Stimulated activated CD8-positive, alpha-beta memory T cell treated with anti-CD3 and anti-CD28 coated beads, Interleukin-4, amount 100 ng/mL, for 1 hour (primary cell): ENCODE measurements around the gene CD209.
A peak's percentile ranks its signal among the peaks of the same experiment; 100 is the strongest.

Source experiments
- DNase-seq, 2 donors: peaks; one replicate each; pipeline ENCODE4 v3.0.0-alpha.2; 2020; ENCODE audit warnings: low read depth in 2 of 2, low spot score in 1 of 2

CD209 gene

DNA sequence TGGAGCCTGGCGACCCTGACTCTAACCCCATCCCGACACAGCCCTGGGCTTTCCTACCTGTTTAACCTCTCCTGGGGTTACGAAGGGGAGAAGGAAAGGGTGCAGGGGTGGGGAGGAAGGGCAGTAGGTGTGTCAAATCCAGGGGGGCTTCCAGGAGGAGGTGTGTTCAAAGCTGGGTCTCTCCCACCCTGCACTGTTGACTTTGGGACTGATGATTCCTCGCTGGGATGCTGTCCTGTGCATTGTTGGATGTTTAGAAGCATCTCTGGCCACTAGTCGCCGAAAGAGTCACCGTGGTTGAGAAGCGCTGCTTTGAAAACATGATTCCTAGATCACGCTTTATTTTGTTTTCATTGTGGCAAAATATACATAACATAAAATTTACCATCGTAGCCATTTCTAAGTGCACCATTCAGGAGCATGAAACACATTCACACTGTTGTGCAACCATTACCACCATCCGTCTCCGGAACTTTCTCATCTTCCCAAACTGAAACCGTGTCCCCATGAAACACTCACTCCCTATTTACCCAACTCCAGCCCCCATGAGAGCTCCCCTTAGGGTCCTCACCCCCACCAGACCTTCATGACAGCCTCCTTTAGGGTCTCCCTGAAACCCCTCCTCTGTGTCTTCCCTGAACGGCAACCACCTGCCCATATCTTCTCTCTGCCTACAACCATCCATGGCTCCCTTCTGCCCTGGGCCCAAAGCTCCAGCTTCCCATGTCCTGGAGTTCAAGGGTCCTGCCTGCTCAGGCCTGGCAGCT, 41.0 kb downstream of the CD209 start:
- DNase-seq, result no peak

DNA sequence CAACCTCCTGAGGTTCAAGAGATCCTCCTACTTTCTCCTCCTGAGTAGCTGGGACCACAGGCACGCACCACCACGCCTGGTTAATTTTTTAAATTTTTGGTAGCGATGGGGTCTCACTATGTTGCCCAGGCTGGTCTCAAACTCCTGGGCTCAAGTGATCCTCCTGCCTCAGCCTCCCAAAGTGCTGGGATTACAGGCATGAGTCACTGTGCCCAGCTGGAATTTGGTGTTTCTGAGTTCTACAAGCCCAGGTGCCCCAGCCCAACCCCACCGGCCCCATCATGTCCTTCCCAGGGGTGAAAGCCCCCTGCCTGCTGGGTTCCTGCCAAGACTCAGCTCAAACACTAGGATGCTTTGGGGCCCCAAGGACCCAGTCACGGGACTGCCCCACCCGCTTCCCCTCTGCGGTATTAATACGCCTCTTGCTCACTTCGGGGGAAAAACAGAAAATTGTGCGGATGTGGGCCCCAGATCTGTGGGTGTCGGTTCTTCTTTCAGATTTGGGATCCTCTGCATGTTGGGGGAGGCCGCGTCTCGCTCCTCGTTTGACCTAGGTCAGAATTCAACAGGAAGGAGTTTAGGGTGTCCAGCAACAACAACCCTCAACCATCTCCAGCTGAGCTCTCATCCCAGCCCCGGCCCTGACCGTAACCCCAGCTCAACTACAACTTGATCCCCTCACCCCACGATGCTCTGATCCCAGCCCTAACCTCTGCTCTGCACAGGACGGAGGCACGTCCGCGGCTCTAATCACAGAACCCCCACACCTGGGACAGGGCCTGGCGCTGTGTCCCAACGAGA, 41.7 kb downstream of the CD209 start:
- peak in 1 of 2 donors; percentile 64 for DNase-seq

DNA sequence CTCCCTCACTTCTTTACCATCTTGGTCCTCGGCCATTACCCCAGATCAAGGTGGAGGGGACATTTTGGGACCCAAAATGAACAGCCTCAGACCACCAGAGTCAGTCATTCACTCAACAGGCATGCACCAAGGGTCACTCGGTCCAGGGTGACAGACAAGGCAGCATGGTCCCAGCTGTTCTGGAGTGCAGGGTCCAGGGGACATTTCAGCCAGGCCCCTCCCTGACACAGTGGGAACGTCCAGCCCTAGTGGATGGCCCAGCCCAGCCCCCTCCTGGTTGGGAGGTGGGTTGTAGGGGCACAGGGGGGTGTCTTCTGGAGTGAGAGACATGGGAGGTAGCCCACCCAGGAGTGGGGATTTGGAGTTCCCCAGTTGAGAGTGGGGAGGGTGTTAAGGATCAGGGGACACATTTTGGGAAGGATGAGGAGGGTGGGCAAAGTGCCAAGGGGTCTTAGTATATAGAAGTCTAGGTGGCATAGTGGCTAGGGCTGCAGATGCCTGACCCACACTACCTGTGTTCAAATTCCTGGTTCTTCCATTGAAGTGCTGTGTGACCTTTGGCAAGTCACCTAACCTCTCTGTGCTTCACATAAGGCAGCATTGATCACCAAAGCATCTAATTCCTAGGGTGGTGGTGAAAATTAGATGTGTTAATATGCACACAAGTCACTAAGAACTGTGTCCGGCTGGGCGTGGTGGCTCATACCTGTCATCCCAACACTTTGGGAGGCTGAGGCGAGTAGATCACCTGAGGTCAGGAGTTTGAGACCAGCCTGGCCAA, 42.9 kb downstream of the CD209 start:
- no peak for DNase-seq

DNA sequence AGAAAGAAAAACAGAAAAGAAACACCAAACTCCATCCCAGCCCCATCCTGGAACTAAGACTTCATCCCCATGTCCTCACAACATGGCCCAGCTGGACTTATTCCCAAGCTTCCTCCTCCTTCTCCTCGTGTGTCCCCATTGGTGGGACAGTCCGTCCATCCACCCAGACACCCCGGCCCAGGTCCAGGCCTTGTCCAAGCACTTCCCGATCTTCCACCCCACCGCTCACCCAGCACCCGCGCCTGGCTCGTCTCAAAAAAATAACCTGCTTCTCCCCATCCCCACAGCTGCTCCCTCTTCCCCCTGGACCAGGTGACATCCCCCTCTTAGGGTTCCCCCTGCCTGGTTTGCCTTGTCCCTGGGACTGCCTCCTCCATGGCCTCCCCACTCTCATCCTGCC, 44.0 kb downstream of the CD209 start:
- DNase-seq, result no peak

DNA sequence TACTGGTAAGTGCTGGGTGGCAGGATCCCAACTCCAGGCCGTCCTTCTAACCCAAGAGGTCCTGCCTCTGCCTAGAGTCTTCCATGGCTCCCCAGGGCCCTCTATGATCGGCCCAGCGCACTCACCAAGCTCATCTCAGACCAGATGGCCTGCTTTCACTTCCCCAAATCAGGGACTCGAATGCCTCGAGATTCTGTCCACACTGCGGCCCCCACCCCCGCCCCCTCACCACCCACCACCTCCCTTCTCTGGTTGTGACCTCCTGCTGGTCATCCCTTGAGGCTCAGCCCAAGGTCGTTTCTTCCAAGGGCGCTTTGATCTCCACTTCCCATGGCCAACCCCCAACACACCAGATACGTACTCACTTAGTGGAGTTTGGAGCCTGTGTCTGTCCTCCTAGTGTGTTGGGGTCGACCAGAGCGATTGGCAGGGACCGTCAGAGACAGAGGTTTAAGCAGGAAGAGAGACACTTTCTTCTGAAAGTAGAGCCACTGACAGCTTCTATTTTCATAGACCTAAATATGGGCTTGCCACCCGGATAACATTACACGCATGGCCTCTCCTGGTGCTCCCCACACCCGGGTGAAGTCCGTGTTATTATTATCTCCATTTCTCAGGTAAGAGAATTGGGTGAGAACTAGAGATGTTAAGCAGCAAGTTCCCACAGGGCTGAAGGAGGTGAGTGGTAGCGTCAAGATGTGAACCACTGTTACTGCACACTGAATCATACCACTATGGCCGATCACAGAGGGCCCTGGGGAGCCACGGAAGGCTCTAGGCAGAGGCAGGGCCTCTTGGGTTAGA, 45.5 kb downstream of the CD209 start, which contains the start of gene FCER2:
FCER2 (minus strand) TSS at position 478 of the 804 bp plus-strand sequence. CDS start 2,371 bp downstream, outside the sequence.
- no peak for DNase-seq

DNA sequence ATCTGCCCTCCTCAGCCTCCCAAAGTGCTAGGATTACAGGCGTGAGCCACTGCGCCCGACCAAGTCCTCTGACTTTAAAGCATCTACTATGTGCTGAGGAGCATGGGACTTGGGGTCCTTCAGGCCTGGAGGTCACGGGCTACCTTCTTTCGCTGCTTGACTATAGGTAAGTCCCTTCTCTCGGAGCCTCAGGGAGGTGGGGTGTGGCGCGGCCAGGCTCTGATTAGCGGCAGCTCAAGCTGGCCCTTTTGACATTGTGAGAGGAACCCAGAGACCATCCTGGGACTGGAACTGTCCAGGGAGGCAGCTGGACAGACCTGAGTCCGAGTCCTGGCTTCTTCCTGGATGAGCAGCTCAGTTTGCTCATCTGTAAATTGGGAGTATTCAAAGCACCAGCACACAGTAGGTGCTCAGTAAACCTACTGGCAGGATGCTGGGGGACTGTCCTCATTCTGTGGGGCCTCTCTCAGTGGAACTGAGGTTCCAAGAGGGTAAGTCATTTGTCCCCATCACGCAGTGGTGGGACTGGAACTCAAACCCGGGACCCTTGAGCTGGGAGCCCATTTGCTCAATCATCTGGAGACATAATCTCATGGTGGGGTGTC, 46.2 kb downstream of the CD209 start:
- no peak for DNase-seq

DNA sequence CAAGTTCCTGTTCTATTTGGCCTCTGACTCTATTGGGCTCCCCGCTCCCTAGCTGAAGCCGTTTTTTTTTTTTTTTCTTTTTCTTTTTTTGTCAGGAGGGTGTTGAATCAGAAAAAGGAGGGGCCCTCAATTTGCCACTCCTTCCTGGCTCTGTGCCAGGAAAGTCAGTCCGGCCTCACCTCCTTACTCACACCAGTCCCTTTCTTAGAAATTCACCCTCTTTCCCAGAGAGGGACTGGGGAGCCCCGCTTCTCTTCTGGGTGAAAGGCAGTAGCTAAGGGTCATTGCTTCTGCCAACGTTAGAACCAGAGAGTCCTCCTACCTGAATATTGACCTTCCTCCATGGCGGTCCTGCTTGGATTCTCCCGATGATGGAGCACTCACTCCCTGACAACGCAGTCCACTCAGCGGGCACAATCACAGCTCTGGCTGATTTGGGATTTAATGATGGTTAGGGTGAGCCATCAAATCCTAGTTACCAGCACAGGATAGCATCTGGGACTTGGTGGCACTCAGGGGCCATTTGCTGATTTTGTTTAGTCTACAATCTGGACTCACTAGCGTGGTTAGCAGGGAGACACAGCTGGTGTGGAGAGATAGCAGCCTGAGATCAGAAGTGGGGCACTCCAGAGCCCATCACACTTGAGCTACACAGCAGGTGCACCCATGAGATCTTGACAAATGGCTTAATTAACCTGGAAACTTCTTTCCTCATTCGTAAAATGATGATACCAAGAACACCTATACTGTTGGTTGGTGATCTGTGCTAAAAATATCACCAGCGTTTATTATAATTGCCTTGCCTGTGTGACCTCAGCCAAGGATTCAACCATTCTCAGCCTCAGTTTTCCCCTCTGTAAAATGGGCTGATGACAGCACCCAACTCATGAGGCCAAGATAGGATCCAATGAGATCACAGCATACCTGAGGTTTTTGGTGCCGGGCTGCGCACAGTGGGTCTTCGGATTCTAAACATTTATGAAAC, 47.6 kb downstream of the CD209 start:
- DNase-seq, result no peak

DNA sequence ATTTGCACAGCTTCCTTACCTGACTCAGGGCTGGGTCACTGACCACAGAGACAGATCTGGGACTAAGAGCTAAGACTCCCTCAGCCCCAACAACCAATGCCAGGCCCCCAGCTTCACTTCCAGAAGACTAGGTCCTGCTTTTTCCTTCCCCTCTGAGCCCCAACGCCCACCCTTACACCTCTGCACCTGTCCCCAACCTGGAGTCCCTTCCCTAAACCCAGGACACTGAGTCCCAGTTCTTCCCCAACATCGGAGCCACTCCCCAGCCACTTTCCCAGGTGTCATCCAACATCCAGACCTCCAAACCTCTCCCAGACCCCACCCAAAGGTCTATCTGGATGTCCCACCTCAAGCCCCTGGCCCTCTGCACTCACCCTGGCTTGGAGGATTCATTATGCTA, 48.3 kb downstream of the CD209 start:
- DNase-seq, result no peak

DNA sequence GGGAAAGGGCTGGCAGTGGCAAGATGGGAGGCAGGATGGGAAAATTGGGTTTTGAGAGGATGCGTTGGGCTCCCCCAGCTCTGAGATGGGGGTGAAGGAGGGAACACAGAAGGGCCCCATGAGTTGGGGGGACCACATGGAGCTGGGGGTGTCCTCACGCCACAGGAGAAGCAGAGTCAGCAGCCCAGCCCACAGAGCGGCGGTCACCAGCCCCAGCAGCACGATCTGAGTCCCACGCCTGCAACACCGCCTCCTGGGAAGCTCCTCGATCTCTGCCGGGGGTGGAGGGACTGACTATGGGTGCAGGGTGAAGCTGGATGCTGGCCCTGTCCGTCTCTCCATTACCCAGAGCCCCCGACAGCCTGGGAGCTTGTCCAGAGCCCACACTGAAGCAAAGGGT, 48.8 kb downstream of the CD209 start:
- no peak for DNase-seq

DNA sequence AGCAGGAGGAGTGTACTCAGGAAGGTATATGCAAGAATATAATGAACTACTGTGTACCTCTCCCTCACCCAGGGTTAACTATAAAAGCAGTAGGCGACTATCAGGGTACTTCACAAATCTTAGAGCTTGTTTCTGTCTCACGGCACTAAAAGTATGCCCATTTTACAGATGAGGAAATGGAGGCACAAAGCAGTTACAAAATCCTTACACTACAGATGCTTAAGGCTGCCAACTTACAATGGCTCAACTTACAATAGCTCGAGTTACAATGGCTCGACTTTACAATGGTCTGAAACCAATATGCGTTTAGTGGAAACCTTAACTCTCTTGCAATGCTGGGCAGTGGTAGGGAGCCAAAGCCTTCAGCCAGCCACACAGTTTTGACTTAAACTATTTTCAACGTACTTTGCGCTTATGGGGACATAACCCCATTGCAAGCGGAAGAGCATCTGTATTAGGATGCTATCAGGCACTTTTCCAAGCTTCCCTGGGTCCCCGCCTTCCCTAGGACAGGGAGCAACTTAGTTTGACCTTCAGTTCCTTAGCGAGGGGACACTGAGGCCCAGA, 49.5 kb downstream of the CD209 start:
- DNase-seq, result no peak

DNA sequence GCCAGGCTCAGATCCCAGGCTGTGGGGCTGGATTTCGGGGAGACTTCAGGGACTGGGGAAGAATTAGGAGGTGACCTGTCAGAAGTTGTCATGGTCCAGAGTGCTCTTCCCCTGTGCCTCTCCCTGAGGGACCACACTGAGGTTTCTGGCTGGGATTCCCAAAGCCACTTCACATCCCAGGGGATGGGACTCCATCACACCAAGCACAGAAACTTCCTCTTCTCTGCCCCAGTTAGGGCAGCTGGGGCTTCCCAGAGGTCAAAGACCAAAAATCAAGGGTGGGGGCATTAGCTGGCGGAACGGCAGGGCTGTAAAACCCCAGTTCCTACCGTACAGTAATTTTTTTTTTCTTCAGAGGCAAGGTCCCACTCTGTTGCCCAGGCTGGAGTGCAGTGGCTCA, 52.8 kb downstream of the CD209 start:
- no peak for DNase-seq

DNA sequence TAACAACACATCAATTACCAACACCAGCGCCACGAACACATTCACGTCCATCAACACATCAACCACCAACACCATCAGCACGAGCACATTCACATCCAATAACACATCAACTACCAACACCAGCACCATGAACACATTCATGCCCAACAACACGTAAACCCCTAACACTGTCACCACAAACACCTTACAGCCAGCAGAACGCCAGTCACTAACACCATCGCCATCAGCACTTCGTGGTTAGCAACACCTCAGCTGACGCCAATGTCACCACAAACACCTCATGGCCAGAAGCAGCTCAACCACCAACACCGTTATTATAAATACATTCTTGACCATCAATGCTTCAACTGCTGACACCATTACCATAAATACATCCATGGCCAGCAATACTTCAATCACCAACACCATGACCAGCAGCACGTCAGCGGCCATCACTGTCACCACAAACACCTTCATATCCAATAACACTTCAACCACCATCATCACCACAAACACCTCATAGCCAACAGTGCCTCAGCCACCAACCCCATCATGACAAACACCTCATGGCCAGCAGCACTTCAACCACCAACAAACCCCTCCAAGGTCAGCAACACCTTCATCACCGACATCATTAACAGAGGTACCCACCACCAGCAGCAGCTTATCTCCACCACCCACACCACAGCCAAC, 54.8 kb downstream of the CD209 start:
- DNase-seq, result no peak

DNA sequence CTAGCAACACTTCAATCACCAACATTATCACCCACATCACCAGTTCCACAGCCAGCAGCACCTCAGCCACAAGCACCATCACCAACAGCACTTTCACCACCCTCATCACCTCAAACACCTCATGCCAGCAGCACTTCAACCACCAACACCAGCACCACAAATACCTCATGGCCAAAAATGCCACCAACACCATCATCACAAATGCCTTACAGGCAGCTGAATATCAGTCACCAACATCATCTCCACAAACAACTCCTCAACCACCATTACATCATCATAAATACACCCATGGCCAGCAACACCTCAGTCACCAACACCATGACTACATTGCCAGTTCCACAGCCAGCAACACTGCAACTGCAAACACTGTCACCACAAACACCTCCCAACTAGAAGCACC, 55.8 kb downstream of the CD209 start:
- DNase-seq, result no peak

DNA sequence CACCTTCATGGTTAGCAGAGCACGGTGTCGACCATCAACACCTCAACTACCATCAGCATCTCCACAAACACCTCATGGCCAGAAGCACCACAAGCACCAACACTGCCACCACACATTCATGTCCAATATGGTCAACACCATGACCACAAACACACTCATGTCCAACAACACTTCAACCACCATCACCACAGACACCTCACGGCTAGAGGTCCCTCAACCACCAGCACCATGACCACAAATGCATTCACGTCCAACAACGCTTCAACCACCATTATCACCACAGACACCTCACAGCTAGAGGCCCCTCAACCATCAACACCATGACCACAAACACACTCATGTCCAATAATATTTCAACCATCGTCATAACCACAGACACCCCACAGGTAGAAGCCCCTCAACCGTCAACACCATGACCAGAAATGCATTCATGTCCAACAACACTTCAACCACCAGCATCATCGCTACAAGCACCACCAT, 56.5 kb downstream of the CD209 start:
- DNase-seq, result no peak
